Measurements from ENCODE around the gene KLF9.

- TF ChIP-seq, protein P1, sequence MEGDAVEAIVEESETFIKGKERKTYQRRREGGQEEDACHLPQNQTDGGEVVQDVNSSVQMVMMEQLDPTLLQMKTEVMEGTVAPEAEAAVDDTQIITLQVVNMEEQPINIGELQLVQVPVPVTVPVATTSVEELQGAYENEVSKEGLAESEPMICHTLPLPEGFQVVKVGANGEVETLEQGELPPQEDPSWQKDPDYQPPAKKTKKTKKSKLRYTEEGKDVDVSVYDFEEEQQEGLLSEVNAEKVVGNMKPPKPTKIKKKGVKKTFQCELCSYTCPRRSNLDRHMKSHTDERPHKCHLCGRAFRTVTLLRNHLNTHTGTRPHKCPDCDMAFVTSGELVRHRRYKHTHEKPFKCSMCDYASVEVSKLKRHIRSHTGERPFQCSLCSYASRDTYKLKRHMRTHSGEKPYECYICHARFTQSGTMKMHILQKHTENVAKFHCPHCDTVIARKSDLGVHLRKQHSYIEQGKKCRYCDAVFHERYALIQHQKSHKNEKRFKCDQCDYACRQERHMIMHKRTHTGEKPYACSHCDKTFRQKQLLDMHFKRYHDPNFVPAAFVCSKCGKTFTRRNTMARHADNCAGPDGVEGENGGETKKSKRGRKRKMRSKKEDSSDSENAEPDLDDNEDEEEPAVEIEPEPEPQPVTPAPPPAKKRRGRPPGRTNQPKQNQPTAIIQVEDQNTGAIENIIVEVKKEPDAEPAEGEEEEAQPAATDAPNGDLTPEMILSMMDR (conservative IDR thresholded peaks at IDR 0.05 in 1 of 2, IDR thresholded peaks at IDR 0.05 in 1 of 2; ENCODE audit: low read depth in 1 of 2, low read length in 2 of 2): no peak
- no peak for TF ChIP-seq EZH2 (IDR thresholded peaks at IDR 0.05; ENCODE audit: low read length, missing control alignments)
Measured at GRCh38 chr9:70463877-70464276, 49.4 kb upstream of the KLF9 start.

Measured in fibroblast of lung (primary cell).